Neuron (in vitro differentiated cells): ENCODE results near the gene AHSP.
"Not testable (repeated sequence)": the region's sequence is repeated elsewhere in the genome, so short reads cannot be mapped to it uniquely, and the experiment has no call there.

Experiments
- H2AFZ ChIP-seq: one replicate; pipeline ENCODE4 v1.6.1; 2013; ENCODE audit warnings: low read depth, mild to moderate bottlenecking, inconsistent platforms, low read length, moderate library complexity
- H3K27me3 ChIP-seq: one replicate; pipeline ENCODE4 v1.6.1; 2013; ENCODE audit warnings: low read length; ENCODE audit not compliant: insufficient read depth
- H3K36me3 ChIP-seq: one replicate; pipeline ENCODE4 v1.6.1; 2013; ENCODE audit warnings: low read length; ENCODE audit not compliant: insufficient read depth
- H3K4me1 ChIP-seq: one replicate; pipeline ENCODE4 v1.6.1; 2013; ENCODE audit warnings: low read length; ENCODE audit not compliant: insufficient read depth
- H3K4me3 ChIP-seq: 2 replicates; pipeline ENCODE4 v1.5.1; 2013; ENCODE audit warnings: mild to moderate bottlenecking, low read length, moderate library complexity
- H3K9me3 ChIP-seq: one replicate; pipeline ENCODE4 v1.6.1; 2013; ENCODE audit warnings: low read length

AHSP gene

GRCh38 chr16:31489298-31489564 lies 38.5 kb upstream of the AHSP start:
- no peak overlapping the region for H3K4me3 ChIP-seq
- peaks cover 2% of the 10 kb centered on the region for H3K9me3 ChIP-seq
- H3K36me3 ChIP-seq, result peaks cover 53% of the 10 kb centered on the region
- no peaks in the 10 kb centered on the region for H3K27me3 ChIP-seq
- no peak overlapping the region for H2AFZ ChIP-seq
- H3K4me1 ChIP-seq, result peaks cover 5% of the 10 kb centered on the region

GRCh38 chr16:31489616-31490584 lies 37.8 kb upstream of the AHSP start:
- Histone ChIP-seq H3K4me3 (no peak overlapping the region), H3K36me3 (peaks cover 53% of the 10 kb centered on the region), H3K4me1 (no peaks in the 10 kb centered on the region), H2AFZ (no peak overlapping the region), H3K9me3 (peaks cover 2% of the 10 kb centered on the region), H3K27me3 (no peaks in the 10 kb centered on the region)

- H3K9me3 ChIP-seq, result peaks cover 2% of the 10 kb centered on the region
- no peak overlapping the region for H3K4me3 ChIP-seq
- H2AFZ ChIP-seq, result no peak overlapping the region
- peaks cover 69% of the 10 kb centered on the region for H3K36me3 ChIP-seq
- no peaks in the 10 kb centered on the region for H3K4me1 ChIP-seq
- no peaks in the 10 kb centered on the region for H3K27me3 ChIP-seq
Measured at GRCh38 chr16:31491778-31492418, 35.8 kb upstream of the AHSP start.

- no peaks in the 10 kb centered on the region for H3K9me3 ChIP-seq
- H3K4me3 ChIP-seq, result no peak overlapping the region
- H3K4me1 ChIP-seq, result no peaks in the 10 kb centered on the region
- no peak overlapping the region for H2AFZ ChIP-seq
- peaks cover 78% of the 10 kb centered on the region for H3K36me3 ChIP-seq
- H3K27me3 ChIP-seq, result no peaks in the 10 kb centered on the region
Measured at GRCh38 chr16:31493506-31494125, 34.1 kb upstream of the AHSP start.

GRCh38 chr16:31496670-31497069 lies 31.0 kb upstream of the AHSP start:
- H3K9me3 ChIP-seq, result no peaks in the 10 kb centered on the region
- no peaks in the 10 kb centered on the region for H3K27me3 ChIP-seq
- H3K4me3 ChIP-seq, result no peak overlapping the region
- peaks cover 71% of the 10 kb centered on the region for H3K36me3 ChIP-seq
- H3K4me1 ChIP-seq, result no peaks in the 10 kb centered on the region
- H2AFZ ChIP-seq, result no peak overlapping the region

GRCh38 chr16:31498493-31498892 lies 29.2 kb upstream of the AHSP start:
- H3K9me3 ChIP-seq, result no peaks in the 10 kb centered on the region

GRCh38 chr16:31499928-31500327 lies 27.8 kb upstream of the AHSP start:
- H3K4me1 ChIP-seq, result no peaks in the 10 kb centered on the region
- no peak overlapping the region for H2AFZ ChIP-seq
- H3K27me3 ChIP-seq, result no peaks in the 10 kb centered on the region
- H3K36me3 ChIP-seq, result peaks cover 48% of the 10 kb centered on the region
- H3K4me3 ChIP-seq, result no peak overlapping the region
- no peaks in the 10 kb centered on the region for H3K9me3 ChIP-seq

More at GRCh38 chr16:31498493-31498892, 29.2 kb upstream of the AHSP start:
- H3K4me1 ChIP-seq, result no peaks in the 10 kb centered on the region
- H2AFZ ChIP-seq, result no peak overlapping the region
- peaks cover 54% of the 10 kb centered on the region for H3K36me3 ChIP-seq
- H3K27me3 ChIP-seq, result no peaks in the 10 kb centered on the region
- no peak overlapping the region for H3K4me3 ChIP-seq

- peaks cover 46% of the 10 kb centered on the region for H3K36me3 ChIP-seq
- H3K27me3 ChIP-seq, result no peaks in the 10 kb centered on the region
- H3K4me1 ChIP-seq, result no peaks in the 10 kb centered on the region
- no peak overlapping the region for H2AFZ ChIP-seq
- no peak overlapping the region for H3K4me3 ChIP-seq
- no peaks in the 10 kb centered on the region for H3K9me3 ChIP-seq
Measured at GRCh38 chr16:31501226-31501965, 26.3 kb upstream of the AHSP start.

- H3K4me3 ChIP-seq, result no peak overlapping the region
- peaks cover 41% of the 10 kb centered on the region for H3K36me3 ChIP-seq
- no peaks in the 10 kb centered on the region for H3K27me3 ChIP-seq
- H3K4me1 ChIP-seq, result peaks cover 4% of the 10 kb centered on the region
- H2AFZ ChIP-seq, result no peak overlapping the region
- no peaks in the 10 kb centered on the region for H3K9me3 ChIP-seq
Measured at GRCh38 chr16:31501966-31502348, 25.7 kb upstream of the AHSP start.

GRCh38 chr16:31502981-31503380 lies 24.7 kb upstream of the AHSP start:
- no peak overlapping the region for H3K4me3 ChIP-seq
- peaks cover 35% of the 10 kb centered on the region for H3K36me3 ChIP-seq
- no peak overlapping the region for H2AFZ ChIP-seq

GRCh38 chr16:31503555-31503954 lies 24.1 kb upstream of the AHSP start:
- H3K9me3 ChIP-seq, H3K27me3 ChIP-seq, H3K4me3 ChIP-seq, H2AFZ ChIP-seq: not testable (repeated sequence)
- peaks cover 29% of the 10 kb centered on the region for H3K36me3 ChIP-seq
- peaks cover 10% of the 10 kb centered on the region for H3K4me1 ChIP-seq

More at GRCh38 chr16:31502981-31503380, 24.7 kb upstream of the AHSP start:
- Histone ChIP-seq H3K27me3 (no peaks in the 10 kb centered on the region), H3K9me3 (no peaks in the 10 kb centered on the region), H3K4me1 (peaks cover 10% of the 10 kb centered on the region)

- H3K27me3 ChIP-seq, result no peaks in the 10 kb centered on the region
- H3K4me3 ChIP-seq, result no peak overlapping the region
- H3K9me3 ChIP-seq, result no peaks in the 10 kb centered on the region
- H2AFZ ChIP-seq, result no peak overlapping the region
- H3K4me1 ChIP-seq, result peaks cover 15% of the 10 kb centered on the region
- H3K36me3 ChIP-seq, result peaks cover 24% of the 10 kb centered on the region
Measured at GRCh38 chr16:31504159-31504558, 23.5 kb upstream of the AHSP start.

- Histone ChIP-seq H3K4me3 (no peak overlapping the region), H3K27me3 (no peaks in the 10 kb centered on the region), H3K36me3 (peaks cover 13% of the 10 kb centered on the region), H3K9me3 (no peaks in the 10 kb centered on the region), H3K4me1 (peaks cover 20% of the 10 kb centered on the region), H2AFZ (no peak overlapping the region)
Measured at GRCh38 chr16:31505483-31505882, 22.2 kb upstream of the AHSP start.
